HepG2 (cell line): ENCODE results near the gene RNU4-1. TPM values are rescaled to one million over a fixed set of nuclear protein-coding genes. Genes with fewer than 3 reads are reported as not detected.

Source experiments
- ARNT2 ChIP-seq: sonication (generic); formaldehyde crosslinking; IDR thresholded peaks from 2 replicates; pipeline ENCODE4 v1.8.0; 2022; ENCODE audit warnings: mild to moderate bottlenecking, low read depth, missing genetic modification reagents, moderate library complexity
- BRCA1 ChIP-seq: sonication (generic); formaldehyde crosslinking; IDR thresholded peaks from 2 replicates; pipeline ENCODE4 v1.4.0; 2020; ENCODE audit warnings: missing genetic modification reagents
- ETV5 ChIP-seq: IDR thresholded peaks from 2 replicates; pipeline ENCODE4 v1.6.1; 2018; ENCODE audit warnings: missing biosample characterization, missing genetic modification reagents, inconsistent platforms, borderline replicate concordance
- FOXK2 ChIP-seq: fragments of 450-650 bp; IDR thresholded peaks from 2 replicates; pipeline ENCODE4 v1.6.1; 2016
- HMGXB4 ChIP-seq, 2 experiments: sonication (generic) in 1 of 2; formaldehyde crosslinking in 1 of 2; IDR thresholded peaks; 2 replicates each; pipeline versions ENCODE4 v1.4.0 to v1.6.1; 2018 to 2020; ENCODE audit warnings: missing genetic modification reagents in 2 of 2, borderline replicate concordance in 1 of 2, low read depth in 1 of 2, mild to moderate bottlenecking in 1 of 2, missing biosample characterization in 1 of 2
- HNF4G ChIP-seq, 2 experiments: sonication (generic) in 1 of 2; formaldehyde crosslinking in 1 of 2; IDR thresholded peaks; 2 replicates each; pipeline versions ENCODE4 v1.4.0 to v1.6.1; 2011 to 2020; ENCODE audit warnings: borderline replicate concordance in 2 of 2, low read depth in 2 of 2, mild to moderate bottlenecking in 2 of 2, low read length in 1 of 2, missing genetic modification reagents in 1 of 2, moderate library complexity in 1 of 2
- KMT2B ChIP-seq: IDR thresholded peaks from 2 replicates; pipeline ENCODE4 v1.6.1; 2016; ENCODE audit warnings: missing genetic modification reagents, missing compliant biosample characterization
- MIER3 ChIP-seq: IDR thresholded peaks from 2 replicates; pipeline ENCODE4 v1.6.1; 2016; ENCODE audit warnings: missing compliant biosample characterization, borderline replicate concordance
- PRMT3 ChIP-seq: sonication (generic); formaldehyde crosslinking; IDR thresholded peaks from 2 replicates; pipeline ENCODE4 v1.8.1; 2022; ENCODE audit warnings: low read depth, mild to moderate bottlenecking, moderate library complexity, missing genetic modification reagents, borderline replicate concordance
- RBFOX2 ChIP-seq: fragments of 200-400 bp; formaldehyde crosslinking; IDR thresholded peaks from 2 replicates; pipeline ENCODE4 v1.6.1; 2017; ENCODE audit warnings: low read depth, mild to moderate bottlenecking, low read length
- RXRA ChIP-seq: sonication (generic); formaldehyde crosslinking; IDR thresholded peaks from 2 replicates; pipeline ENCODE4 v1.5.1; 2020; ENCODE audit warnings: missing genetic modification reagents
- SP4 ChIP-seq: sonication (generic); formaldehyde crosslinking; IDR thresholded peaks from 2 replicates; pipeline ENCODE4 v1.8.1; 2023; ENCODE audit warnings: mild to moderate bottlenecking, missing genetic modification reagents
- SPEN ChIP-seq: sonication (generic); formaldehyde crosslinking; IDR thresholded peaks from 2 replicates; pipeline ENCODE4 v1.5.1; 2020; ENCODE audit warnings: low read depth, mild to moderate bottlenecking, missing genetic modification reagents
- TBX2 ChIP-seq: sonication (generic); formaldehyde crosslinking; IDR thresholded peaks from 2 replicates; pipeline ENCODE4 v1.5.0; 2020; ENCODE audit warnings: missing genetic modification reagents, mild to moderate bottlenecking, borderline replicate concordance
- THAP11 ChIP-seq: IDR thresholded peaks from 2 replicates; pipeline ENCODE4 v1.6.1; 2016; ENCODE audit warnings: missing biosample characterization, missing genetic modification reagents
- ZBTB43 ChIP-seq: sonication (generic); formaldehyde crosslinking; conservative IDR thresholded peaks from 2 replicates; pipeline ENCODE4 v1.4.0; 2020; ENCODE audit warnings: missing genetic modification reagents
- ZNF30 ChIP-seq: sonication (generic); formaldehyde crosslinking; IDR thresholded peaks from 2 replicates; pipeline ENCODE4 v1.5.0; 2020; ENCODE audit warnings: mild to moderate bottlenecking, missing genetic modification reagents
- ZNF563 ChIP-seq: sonication (generic); formaldehyde crosslinking; IDR thresholded peaks from 2 replicates; pipeline ENCODE4 v1.8.0; 2022; ENCODE audit warnings: mild to moderate bottlenecking, moderate library complexity, missing genetic modification reagents
- ZNF674 ChIP-seq: sonication (generic); formaldehyde crosslinking; IDR thresholded peaks from 2 replicates; pipeline ENCODE4 v1.5.0; 2020; ENCODE audit warnings: low read depth, mild to moderate bottlenecking, missing genetic modification reagents
- ZNF740 ChIP-seq: sonication (generic); formaldehyde crosslinking; IDR thresholded peaks from 2 replicates; pipeline ENCODE4 v1.4.0; 2020; ENCODE audit warnings: missing genetic modification reagents
- ZNF776 ChIP-seq: sonication (generic); formaldehyde crosslinking; IDR thresholded peaks from 2 replicates; pipeline ENCODE4 v1.4.0; 2020; ENCODE audit warnings: mild to moderate bottlenecking, missing genetic modification reagents
- polyA plus RNA-seq, 8 experiments: library from polyadenylated mRNA; depleted of rRNA in 3 of 8; stranded (reverse) in 7 of 8; unstranded in 1 of 8; fragments of >200 nt; fragmentation: Illumina TruSeq in 4 of 8; extraction: Trizol in 4 of 8; gene quantifications; 2 replicates each; pipeline versions ENCODE4 v1.2.1 to v1.2.3, GENCODE V29; 2011 to 2016; ENCODE audit warnings: low read depth in 4 of 8, missing spikeins in 1 of 8, mixed read lengths in 1 of 8; ENCODE audit not compliant: insufficient read depth in 1 of 8
- total RNA-seq, 5 experiments: library from RNA; depleted of rRNA; stranded (reverse); fragments of >200 nt; fragmentation: Illumina TruSeq; extraction: Trizol; gene quantifications; 2 replicates each; pipeline ENCODE4 v1.2.3, GENCODE V29; 2016; ENCODE audit warnings: low read depth in 1 of 5
- TF ChIP-seq, protein P1 (sequence below): sonication (generic); formaldehyde crosslinking; IDR thresholded peaks from 2 replicates; pipeline ENCODE4 v1.4.0; 2020; ENCODE audit warnings: low read depth, mild to moderate bottlenecking, missing genetic modification reagents

Gene RNU4-1
- total and polyA plus RNA-seq, 2 of the 13 experiments (the other 11 are each of a cell fraction or from before 2014, with no cell fraction given) = 7,407 TPM; not detected in 1

DNA sequence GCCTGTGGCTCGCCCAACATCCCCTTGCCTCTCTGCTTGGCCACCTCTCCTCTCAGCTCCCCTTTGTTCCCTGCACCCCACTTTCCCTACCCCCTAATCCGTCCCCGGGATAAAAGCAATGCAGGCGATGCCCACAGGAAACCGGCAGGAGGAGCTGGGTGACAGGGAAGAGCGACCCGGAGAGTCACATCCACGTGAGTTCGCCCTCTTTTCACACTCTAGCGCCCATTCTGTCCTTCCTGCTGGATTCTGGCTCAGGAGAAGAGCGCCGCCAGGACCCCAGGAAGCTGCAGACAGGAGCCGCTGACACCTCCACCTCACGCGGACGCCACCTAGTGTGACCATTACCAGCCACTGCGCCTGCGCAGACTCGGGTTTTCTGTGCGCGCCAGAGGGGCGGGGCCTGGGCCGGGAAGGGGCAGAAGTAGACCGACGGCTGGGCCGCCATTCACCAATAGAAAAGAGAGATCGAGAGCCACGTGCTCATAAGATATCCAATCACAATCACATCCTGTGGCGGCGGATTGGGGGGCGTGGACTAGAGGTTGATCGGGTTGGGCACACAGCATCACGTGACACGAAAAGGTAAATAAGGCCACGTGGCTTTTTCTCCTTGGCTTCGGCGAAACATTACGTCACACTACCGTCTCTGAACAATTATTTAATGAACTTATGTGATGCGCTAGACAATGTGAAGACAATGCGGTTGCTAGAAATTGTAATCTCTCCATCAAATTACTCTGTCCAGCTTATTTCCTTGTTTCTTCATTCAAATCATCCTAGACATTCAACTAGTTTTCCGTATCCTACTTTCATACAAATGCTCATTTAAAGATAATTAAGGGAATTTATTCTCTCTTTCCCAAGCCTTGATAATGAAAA lies 24.4 kb upstream of the RNU4-1 start (continued):
- TF ChIP-seq ZBTB43 (peak; percentile 85; the same call in 1 of the 2 replicates), RXRA (CRISPR knock-in tag) (peak; percentile 33; the same call in 1 of the 2 replicates), ZNF740 (no peak), ZNF30 (CRISPR knock-in tag) (no peak), ZNF563 (CRISPR knock-in tag) (peak; percentile 71; the same call in 1 of the 2 replicates), PRMT3 (CRISPR knock-in tag) (no peak), SP4 (peak; percentile 80), FOXK2 (peak; percentile 99), RBFOX2 (peak; percentile 89), BRCA1 (CRISPR knock-in tag) (peak; percentile 38; the same call in 1 of the 2 replicates), ETV5 (CRISPR knock-in tag) (peak; percentile 72), ZNF674 (CRISPR knock-in tag) (no peak), ZNF776 (no peak; the same call in 1 of the 2 replicates), MIER3 (CRISPR knock-in tag) (peak; percentile 24; the same call in 1 of the 2 replicates), HNF4G (IDR thresholded peaks at IDR 0.05; ENCODE audit: borderline replicate concordance, low read depth, low read length) (no peak), HNF4G (CRISPR knock-in tag; IDR thresholded peaks at IDR 0.05; ENCODE audit: borderline replicate concordance, low read depth) (no peak), ARNT2 (CRISPR knock-in tag) (0 out of 2 replicates have a peak, but pooled peaks have one; percentile 56), TBX2 (CRISPR knock-in tag) (peak; percentile 94), THAP11 (CRISPR knock-in tag) (peak; percentile 86), HMGXB4 (CRISPR knock-in tag; IDR thresholded peaks at IDR 0.05; ENCODE audit: borderline replicate concordance in 1 of 2, low read depth in 1 of 2) (peak; percentile 75 to 92), SPEN (peak; percentile 65), KMT2B (CRISPR knock-in tag) (peak; percentile 75; the same call in 1 of the 2 replicates)
- TF ChIP-seq, protein P1, sequence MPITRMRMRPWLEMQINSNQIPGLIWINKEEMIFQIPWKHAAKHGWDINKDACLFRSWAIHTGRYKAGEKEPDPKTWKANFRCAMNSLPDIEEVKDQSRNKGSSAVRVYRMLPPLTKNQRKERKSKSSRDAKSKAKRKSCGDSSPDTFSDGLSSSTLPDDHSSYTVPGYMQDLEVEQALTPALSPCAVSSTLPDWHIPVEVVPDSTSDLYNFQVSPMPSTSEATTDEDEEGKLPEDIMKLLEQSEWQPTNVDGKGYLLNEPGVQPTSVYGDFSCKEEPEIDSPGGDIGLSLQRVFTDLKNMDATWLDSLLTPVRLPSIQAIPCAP = no peak
